Suprapubic skin (tissue), 4 donors: Measurements from ENCODE around the gene ZEB1.

Experiments used
- CTCF ChIP-seq, 2 donors: fragments of 200-600 bp in 1 of 2; fragments of 450-650 bp in 1 of 2; sonication (generic) in 1 of 2; IDR thresholded peaks; one replicate each; pipeline ENCODE4 v1.5.1; 2016 to 2019; ENCODE audit warnings: antibody characterized with exemption in 2 of 2, mild to moderate bottlenecking in 1 of 2, moderate library complexity in 1 of 2
- EP300 ChIP-seq: sonication (generic); formaldehyde crosslinking; IDR thresholded peaks from one replicate; pipeline ENCODE4 v1.6.1; 2017; ENCODE audit warnings: antibody characterized with exemption
- POLR2AphosphoS5 ChIP-seq, 3 donors: sonication (generic); formaldehyde crosslinking; IDR thresholded peaks; one replicate each; pipeline ENCODE4 v1.6.1; 2017; ENCODE audit warnings: antibody characterized with exemption in 3 of 3

GRCh38 chr10:31384589-31384949, 65.6 kb downstream of the ZEB1 start:
- TF ChIP-seq CTCF (IDR thresholded peaks at IDR 0.05) (no peak), POLR2AphosphoS5 (IDR thresholded peaks at IDR 0.05) (no peak), EP300 (no peak)
